Skeletal muscle tissue (tissue), 4 donors: ENCODE measurements around the gene TNRC18. TPM values are rescaled to one million over a fixed set of nuclear protein-coding genes. Genes with fewer than 3 reads are reported as not detected.
"Not testable (repeated sequence)": the region's sequence is repeated elsewhere in the genome, so short reads cannot be mapped to it uniquely, and the experiment has no call there.

Source experiments
- H3K27ac ChIP-seq: one replicate; pipeline ENCODE4 v1.7.0; 2013; ENCODE audit warnings: mild to moderate bottlenecking, low read depth, low read length, inconsistent platforms
- H3K27me3 ChIP-seq, 3 donors: one replicate each; pipeline ENCODE4 v1.7.0; 2013; ENCODE audit warnings: low read length in 3 of 3; ENCODE audit not compliant: control insufficient read depth in 3 of 3, insufficient read depth in 3 of 3
- H3K36me3 ChIP-seq, 3 donors: one replicate each; pipeline ENCODE4 v1.7.0; 2013; ENCODE audit warnings: low read length in 3 of 3; ENCODE audit not compliant: control insufficient read depth in 3 of 3, insufficient read depth in 3 of 3
- H3K4me1 ChIP-seq, 3 donors: one replicate each; pipeline ENCODE4 v1.7.0; 2013; ENCODE audit warnings: low read length in 3 of 3, mild to moderate bottlenecking in 3 of 3; ENCODE audit not compliant: control insufficient read depth in 3 of 3, insufficient read depth in 3 of 3
- H3K4me3 ChIP-seq, 3 donors: one replicate each; pipeline ENCODE4 v1.7.0; 2013; ENCODE audit warnings: low read length in 3 of 3
- H3K9ac ChIP-seq, 3 donors: one replicate each; pipeline ENCODE4 v1.7.0; 2013; ENCODE audit warnings: low read length in 3 of 3, mild to moderate bottlenecking in 3 of 3, moderate library complexity in 2 of 3, low read depth in 1 of 3
- H3K9me3 ChIP-seq, 3 donors: one replicate each; pipeline ENCODE4 v1.7.0; 2013; ENCODE audit warnings: low read length in 3 of 3; ENCODE audit not compliant: control insufficient read depth in 3 of 3
- total RNA-seq: library from RNA; depleted of rRNA; stranded (reverse); fragments of >200 nt; gene quantifications from one replicate; pipeline ENCODE4 v1.2.3, GENCODE V29; 2014
- donor health status: Osteomylitis.

The TNRC18 gene
- total RNA-seq, 1 donor from 2014 or later = 25.6 TPM

DNA sequence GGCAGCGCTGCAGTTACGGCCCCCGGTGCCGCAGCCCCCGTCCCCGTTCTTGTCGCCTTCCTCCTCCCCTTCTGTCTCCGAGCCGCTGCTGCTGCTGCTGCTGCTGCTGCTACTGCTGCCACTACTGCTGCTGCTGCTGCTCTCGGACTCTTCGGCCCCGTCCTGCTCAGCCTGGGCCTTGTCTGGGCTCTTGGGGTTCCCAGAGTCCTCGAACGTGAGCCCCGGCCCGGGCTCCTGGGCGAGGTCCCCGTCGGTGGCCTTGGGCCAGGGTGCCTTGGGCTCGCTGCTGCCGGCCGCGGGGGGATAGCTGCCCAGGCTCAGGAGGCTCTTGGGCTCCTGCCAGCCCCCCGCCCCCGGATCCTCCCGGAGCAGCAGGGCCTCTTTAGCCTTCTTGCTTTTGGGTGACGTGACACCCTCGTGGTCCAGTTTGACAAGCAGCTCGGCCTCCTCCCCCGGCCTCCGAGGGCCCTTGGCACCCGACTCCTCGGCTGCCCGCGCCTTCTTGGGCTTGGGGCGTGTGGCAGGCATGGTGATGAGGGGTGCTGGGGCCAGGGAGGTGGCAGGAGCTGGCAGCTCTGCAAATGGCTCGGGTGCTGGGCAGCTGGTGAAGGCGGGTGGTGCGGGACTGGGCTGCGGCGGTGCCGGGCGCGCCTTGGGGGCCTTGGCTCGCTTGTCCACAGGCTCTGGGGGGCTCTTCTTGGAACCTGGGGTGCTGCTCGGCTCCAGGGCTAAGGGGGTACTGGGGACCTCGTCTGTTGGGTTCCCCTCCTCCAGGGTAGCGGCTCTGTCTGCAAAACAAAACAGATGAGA lies 110.4 kb downstream of the TNRC18 start:
- H3K36me3 ChIP-seq = peaks cover 24 to 35% (median 26%) of the 10 kb centered on the region in 3 donors
- H3K9me3 ChIP-seq, H3K4me3 ChIP-seq, H3K27ac ChIP-seq, H3K27me3 ChIP-seq, H3K4me1 ChIP-seq, H3K9ac ChIP-seq: not testable (repeated sequence)

DNA sequence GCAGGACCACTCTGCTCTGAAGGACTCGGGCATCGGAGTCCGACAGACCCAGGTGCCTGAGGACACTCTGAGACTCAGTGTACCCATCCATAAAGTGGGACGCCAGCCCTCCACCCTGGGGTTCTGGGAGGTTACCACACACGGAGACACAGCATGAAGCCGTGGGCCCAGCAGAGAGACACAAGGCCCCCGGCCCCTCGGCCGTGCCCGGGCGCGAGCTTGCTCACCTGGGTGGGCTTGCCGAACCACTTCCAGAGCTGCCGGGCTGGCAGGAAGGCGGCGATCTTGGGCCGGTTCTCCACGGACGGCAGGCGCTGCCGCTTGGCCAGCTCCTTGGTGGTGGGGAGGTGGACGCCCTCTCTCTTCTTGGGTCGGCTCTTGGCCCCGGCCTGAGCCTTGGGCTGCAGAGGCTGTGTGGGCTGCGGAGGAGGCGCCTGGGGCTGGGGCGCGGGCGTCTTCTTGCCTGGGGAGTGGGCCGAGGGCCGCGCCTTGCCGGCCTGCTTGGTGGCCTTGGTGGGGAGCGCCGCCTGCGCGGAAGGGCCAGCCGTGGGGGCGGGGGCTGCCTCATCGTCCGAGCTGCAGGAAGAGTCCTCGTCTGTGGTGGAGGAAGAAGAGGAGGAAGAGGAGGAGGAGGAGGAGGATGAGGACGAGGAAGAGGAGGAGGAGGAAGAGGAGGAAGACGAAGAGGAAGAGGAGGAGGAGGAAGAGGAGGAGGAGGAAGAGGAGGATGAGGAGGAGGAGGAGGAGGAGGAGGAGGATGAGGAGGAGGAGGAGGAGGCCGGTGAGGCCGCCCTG lies 111.2 kb downstream of the TNRC18 start:
- not testable (repeated sequence) for H3K9me3 ChIP-seq, H3K27ac ChIP-seq, H3K9ac ChIP-seq, H3K4me1 ChIP-seq, H3K4me3 ChIP-seq, H3K27me3 ChIP-seq
- peaks cover 30 to 37% (median 31%) of the 10 kb centered on the region in 3 donors for H3K36me3 ChIP-seq

DNA sequence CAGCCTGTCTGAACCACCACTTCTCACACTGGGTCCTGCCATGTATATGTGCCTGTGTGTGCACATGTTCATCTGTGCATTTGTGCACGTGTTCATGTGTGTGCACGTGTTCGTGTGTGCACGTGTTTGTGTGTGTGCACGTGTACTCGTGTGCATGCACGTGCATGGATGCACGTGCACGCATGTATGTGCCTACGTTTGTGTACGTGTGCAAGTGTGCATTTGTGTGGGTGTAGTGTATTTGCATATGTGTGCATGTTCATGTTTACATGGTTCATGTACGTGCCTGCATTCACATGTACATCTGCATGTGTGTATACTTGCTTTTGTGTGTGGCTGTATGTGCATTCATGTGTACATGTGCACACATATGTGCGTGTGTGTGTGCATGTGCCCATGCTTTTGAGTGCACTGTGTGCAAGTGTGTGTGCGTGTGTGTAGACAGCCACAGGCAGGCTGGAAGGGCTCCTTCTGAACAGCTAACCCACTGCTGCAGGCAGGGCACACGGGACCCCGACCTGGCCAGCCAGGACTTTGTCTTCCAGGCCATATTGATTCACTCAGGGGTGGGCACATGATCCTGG lies 112.7 kb downstream of the TNRC18 start:
- H3K9me3 ChIP-seq = no peaks in the 10 kb centered on the region
- no peaks in the 10 kb centered on the region for H3K4me1 ChIP-seq
- H3K9ac ChIP-seq = no peak overlapping the region
- no peaks in the 10 kb centered on the region for H3K27me3 ChIP-seq
- no peak overlapping the region for H3K27ac ChIP-seq
- H3K4me3 ChIP-seq = no peak overlapping the region
- peaks cover 24 to 33% (median 31%) of the 10 kb centered on the region in 3 donors for H3K36me3 ChIP-seq

DNA sequence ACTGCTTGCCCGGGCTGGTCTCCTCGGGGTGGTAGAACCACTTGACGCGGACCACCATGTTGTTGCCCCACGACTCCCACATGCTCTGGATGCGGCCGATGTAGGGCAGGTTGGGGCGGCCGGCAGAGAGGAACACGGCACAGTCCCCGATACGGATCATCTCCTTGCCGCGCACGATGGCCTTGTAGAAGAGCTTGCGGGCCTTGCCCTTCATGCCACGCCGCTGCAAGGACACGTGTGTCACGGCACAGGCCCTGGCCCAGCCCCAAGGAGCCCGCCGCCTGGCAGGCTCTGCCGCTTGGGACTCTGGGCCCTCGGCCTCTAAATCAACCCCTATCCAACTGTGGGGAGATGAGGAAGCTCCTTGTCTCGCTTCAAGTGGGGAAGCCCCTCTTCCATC lies 114.5 kb downstream of the TNRC18 start:
- Histone ChIP-seq H3K9ac (no peak overlapping the region), H3K27me3 (no peaks in the 10 kb centered on the region), H3K4me1 (no peaks in the 10 kb centered on the region), H3K36me3 (peaks cover 18 to 23% (median 23%) of the 10 kb centered on the region in 3 donors), H3K9me3 (no peaks in the 10 kb centered on the region), H3K27ac (no peak overlapping the region), H3K4me3 (no peak overlapping the region)

DNA sequence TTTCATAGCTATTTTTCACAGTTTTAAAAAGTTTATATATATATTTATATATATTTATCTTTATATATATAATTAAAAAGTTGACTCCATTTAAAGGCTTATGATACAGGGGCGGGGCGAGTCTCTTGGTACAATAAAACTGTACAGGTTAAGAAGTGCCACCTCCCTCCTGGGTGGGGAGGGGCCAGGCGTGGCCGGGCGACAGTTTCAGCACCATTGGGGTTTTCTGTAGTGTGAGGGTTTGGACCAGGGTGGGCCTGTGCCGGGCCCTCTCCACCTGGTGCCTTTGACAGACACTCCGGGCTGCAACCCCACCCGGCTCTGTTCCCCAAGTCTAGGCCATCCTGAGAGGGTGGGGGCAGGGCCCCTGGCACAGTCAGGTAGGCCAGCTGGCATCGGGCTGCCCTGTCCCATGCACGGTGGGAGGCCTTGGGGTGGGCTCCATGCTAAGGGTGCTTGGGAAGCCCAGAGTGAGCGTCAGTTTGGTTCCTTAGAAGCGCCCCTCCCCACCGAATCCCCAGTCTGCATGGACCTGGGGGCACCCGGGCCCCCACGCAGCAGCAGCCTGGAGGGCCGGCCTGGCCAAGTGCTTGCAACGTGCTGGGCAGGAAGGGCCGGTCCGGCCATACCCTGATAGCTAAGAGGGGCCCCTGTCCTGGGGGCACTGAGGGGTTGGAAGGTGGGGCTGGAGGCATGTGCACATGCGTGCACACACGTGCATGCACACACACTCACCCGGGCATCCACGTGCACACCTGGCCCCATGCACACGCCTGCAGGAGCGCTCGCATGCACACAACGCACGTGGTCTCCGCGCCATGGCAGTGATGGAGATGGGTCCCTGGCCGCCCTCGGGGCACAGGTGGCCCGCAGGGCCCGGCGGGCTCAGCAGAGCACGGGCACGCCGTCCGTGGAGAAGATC lies 116.2 kb downstream of the TNRC18 start:
- H3K9ac ChIP-seq, H3K9me3 ChIP-seq, H3K4me1 ChIP-seq, H3K27me3 ChIP-seq, H3K27ac ChIP-seq, H3K4me3 ChIP-seq: not testable (repeated sequence)
- H3K36me3 ChIP-seq = peaks cover 18 to 23% (median 23%) of the 10 kb centered on the region in 3 donors

DNA sequence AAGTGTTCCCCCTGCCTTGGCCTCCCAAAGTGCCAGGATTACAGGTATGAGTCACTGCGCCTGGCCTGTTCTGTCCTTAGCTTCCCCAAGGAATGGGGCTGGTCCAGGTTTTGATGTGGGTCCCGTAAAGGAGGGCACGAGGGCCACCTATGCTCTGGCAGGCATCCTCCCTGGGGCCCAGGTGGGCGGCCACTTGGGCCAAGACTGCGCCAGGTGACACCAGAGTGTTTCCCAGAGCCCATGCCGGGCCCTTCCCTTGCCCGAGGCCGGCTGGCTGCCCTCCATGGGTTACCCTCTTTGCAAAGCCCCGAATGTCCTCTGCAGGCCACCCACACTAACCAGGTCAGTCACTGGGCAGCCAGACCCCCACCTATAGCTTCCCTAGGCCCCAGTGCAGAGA lies 118.6 kb downstream of the TNRC18 start:
- not testable (repeated sequence) for H3K4me3 ChIP-seq, H3K27me3 ChIP-seq, H3K9me3 ChIP-seq, H3K27ac ChIP-seq, H3K9ac ChIP-seq, H3K4me1 ChIP-seq
- H3K36me3 ChIP-seq = peaks cover 8 to 11% (median 9%) of the 10 kb centered on the region in 3 donors

DNA sequence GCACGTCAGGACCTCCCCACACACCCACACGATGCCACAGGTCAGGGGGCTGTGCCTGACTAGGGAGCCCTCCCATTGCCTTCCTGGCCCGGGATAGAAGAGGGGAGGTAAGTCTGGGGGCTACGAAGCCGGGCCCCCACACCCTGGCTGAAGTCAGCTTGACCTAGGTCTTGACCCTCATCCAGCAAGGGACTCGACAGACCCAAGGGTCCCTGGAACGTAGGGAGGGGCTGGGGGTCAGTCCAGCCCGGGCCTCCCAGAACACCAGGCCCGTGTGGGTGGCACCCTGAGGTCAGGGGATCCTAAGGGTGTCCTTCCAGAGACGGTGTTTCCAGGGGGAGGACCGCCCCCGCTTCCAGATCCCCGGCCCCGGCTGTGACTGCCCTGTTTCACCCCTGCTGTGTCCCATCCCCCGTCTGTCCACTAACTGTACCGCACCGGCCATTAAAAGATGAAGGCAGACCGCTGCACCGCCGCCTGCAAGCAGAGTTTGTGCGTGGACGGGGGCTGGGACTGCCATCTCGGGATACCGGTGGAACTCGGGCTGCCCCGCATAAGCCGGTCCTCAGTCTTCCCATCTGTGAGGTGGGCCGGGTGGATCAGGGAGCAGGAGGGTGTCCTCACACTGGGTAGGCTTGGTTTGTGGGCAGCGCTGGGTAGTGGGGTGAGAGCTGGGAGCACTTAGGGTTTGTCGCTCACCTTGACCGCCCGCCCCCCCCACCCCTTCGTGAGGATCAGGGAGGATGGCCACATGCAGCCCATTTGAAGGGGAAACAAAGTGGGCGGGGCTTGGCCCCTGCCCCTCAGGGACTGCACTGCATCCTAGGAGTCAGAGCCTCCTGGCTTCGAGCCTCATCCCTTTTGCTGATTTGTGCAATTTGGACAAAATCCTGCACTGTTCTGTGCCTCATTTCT lies 119.8 kb downstream of the TNRC18 start:
- peaks cover 6 to 8% (median 8%) of the 10 kb centered on the region in 3 donors for H3K36me3 ChIP-seq
- H3K27ac ChIP-seq = no peak overlapping the region
- H3K9me3 ChIP-seq = no peaks in the 10 kb centered on the region
- no peak overlapping the region for H3K4me3 ChIP-seq
- no peak overlapping the region for H3K9ac ChIP-seq
- no peaks in the 10 kb centered on the region for H3K4me1 ChIP-seq
- no peaks in the 10 kb centered on the region for H3K27me3 ChIP-seq

DNA sequence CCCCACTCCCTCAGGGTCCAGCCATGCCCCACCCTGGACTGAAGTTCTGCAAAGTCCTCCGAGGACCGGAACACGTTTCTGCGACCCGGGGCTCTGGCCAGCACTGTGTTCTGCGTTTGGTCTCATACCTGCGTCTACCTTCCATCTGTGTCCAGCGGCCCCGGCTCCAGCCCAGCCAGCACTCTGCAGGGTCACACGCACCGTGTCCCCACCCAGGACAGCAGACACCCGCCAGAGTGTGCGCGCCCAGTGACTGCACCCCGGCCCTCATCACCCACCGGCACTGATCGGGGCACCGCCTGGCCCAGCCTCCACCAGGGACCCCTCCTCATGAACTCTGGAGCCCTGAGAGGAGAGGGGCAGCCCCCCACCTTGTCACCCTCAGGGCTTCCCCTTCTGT lies 120.6 kb downstream of the TNRC18 start:
- no peaks in the 10 kb centered on the region for H3K4me1 ChIP-seq
- H3K27me3 ChIP-seq = peaks cover 0 to 1% (median under 1%) of the 10 kb centered on the region in 3 donors
- peaks cover 3 to 8% (median 6%) of the 10 kb centered on the region in 3 donors for H3K36me3 ChIP-seq
- H3K9me3 ChIP-seq = no peaks in the 10 kb centered on the region
- H3K27ac ChIP-seq = no peak overlapping the region
- no peak overlapping the region for H3K4me3 ChIP-seq
- no peak overlapping the region for H3K9ac ChIP-seq

DNA sequence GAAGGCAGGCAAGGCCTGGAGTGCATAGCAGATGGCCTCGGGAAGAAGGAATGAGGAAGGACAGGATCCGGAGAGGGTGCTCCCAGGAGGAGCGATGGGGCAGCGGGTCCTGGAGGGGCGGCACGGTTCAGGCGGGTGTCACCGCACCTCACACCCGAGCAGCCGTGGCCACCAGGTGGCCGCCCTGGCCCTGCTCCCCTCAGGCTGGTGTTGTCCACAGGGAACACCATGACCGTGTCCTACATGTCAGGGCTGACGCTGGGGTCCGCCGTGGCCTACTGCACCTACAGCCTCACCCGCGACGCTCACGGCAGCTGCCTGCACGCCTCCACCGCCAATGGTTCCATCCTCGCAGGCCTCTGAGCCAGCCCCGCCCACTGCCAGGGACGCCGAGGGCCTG lies 121.1 kb downstream of the TNRC18 start:
- H3K9me3 ChIP-seq = no peaks in the 10 kb centered on the region
- H3K9ac ChIP-seq = no peak overlapping the region
- H3K4me1 ChIP-seq = no peaks in the 10 kb centered on the region
- H3K27ac ChIP-seq = no peak overlapping the region
- peaks cover 0 to 5% (median 4%) of the 10 kb centered on the region in 3 donors for H3K27me3 ChIP-seq
- no peak overlapping the region for H3K4me3 ChIP-seq
- peaks cover 0 to 3% (median 2%) of the 10 kb centered on the region in 3 donors for H3K36me3 ChIP-seq
